AG04449 (cell line): ENCODE data around the gene FOXN3.
"Not testable (repeated sequence)": the region's sequence is repeated elsewhere in the genome, so short reads cannot be mapped to it uniquely, and the experiment has no call there.

ENCODE experiments used
- CTCF ChIA-PET: fragments of 350-600 bp; formaldehyde crosslinking; extraction: SDS; loops from one replicate; lab custom pipeline; 2021; ENCODE audit warnings: antibody characterized with exemption; lab: Yijun Ruan, JAX
- POLR2A ChIA-PET: fragments of 400-600, 350-600 bp; formaldehyde crosslinking; extraction: SDS; loops from one replicate; lab custom pipeline; 2020; ENCODE audit warnings: antibody characterized with exemption, inconsistent platforms; lab: Yijun Ruan, JAX
- DNase-seq: peaks from one replicate; pipeline ENCODE4 v3.0.0-alpha.2; 2010; ENCODE audit warnings: low read depth, low spot score
- H3K4me3 ChIP-seq: 2 replicates; pipeline ENCODE4 v1.5.1; 2011; ENCODE audit warnings: low read depth, mild to moderate bottlenecking, control low read depth, low read length
- TF ChIP-seq, protein P1 (sequence below): IDR thresholded peaks from one replicate; pipeline ENCODE4 v1.5.1; 2011; ENCODE audit warnings: mild to moderate bottlenecking, moderate library complexity, low read length, control low read depth, inconsistent platforms; ENCODE audit not compliant: insufficient read depth; ENCODE audit errors: missing control alignments

The FOXN3 gene

DNA sequence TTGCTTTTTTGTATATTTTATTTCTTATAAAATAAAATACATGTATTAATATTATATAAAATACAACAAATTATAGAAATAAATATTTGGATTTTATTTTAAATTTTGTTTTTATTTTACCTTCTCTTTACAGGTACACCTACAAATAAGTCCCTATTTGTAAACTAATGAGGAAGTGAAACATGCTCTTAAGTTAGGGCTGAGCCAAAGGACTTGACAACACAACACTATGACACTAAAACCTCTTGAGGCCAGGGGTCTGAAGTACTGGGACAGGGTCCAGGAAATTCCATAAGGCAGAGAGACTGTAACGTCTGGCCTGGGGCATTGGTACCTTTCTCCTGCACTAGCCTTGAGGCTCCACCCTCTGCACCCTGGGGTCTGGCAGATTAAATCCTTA is 293.2 kb downstream of the FOXN3 start:
- H3K4me3 ChIP-seq = no peak overlapping the region
- TF ChIP-seq, protein P1, sequence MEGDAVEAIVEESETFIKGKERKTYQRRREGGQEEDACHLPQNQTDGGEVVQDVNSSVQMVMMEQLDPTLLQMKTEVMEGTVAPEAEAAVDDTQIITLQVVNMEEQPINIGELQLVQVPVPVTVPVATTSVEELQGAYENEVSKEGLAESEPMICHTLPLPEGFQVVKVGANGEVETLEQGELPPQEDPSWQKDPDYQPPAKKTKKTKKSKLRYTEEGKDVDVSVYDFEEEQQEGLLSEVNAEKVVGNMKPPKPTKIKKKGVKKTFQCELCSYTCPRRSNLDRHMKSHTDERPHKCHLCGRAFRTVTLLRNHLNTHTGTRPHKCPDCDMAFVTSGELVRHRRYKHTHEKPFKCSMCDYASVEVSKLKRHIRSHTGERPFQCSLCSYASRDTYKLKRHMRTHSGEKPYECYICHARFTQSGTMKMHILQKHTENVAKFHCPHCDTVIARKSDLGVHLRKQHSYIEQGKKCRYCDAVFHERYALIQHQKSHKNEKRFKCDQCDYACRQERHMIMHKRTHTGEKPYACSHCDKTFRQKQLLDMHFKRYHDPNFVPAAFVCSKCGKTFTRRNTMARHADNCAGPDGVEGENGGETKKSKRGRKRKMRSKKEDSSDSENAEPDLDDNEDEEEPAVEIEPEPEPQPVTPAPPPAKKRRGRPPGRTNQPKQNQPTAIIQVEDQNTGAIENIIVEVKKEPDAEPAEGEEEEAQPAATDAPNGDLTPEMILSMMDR = no peak
- ChIA-PET CTCF (no interaction called here), POLR2A (no interaction called here)
- DNase-seq = no peak

- ChIA-PET CTCF (no interaction called here), POLR2A (no interaction called here)
- no peak for DNase-seq
Measured at GRCh38 chr14:89123215-89123614, 293.8 kb downstream of the FOXN3 start.

DNA sequence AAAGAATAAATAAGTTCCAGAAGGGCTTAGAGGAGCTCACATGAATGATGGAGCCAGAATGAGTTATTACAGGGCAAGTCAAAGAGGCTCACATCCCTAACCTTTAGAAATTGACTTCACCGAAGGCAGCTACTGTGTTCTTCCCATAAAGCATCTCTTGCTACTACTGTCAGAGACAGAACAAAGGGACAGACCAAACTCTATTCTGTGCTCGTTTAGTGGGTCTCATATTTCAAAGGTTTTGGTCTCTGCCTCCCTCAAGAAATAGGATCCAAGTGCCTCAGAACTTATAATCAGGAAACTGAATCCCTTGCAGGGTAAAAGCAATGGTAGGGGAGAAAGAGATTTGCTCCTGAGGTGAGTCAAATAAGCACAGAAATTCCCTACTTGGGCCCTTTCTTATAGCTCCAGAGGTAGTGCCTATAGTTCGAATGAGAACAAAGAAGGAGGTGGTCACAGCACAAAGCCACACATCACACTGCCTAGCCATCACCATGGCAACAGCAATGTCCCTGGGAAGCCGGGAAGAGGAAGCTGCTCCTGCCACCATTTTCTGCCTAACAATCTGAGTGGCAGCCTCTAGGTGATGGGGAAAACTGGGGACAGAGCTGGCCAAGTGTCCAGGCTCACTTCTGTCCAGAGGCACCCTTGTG is 294.9 kb downstream of the FOXN3 start:
- TF ChIP-seq, protein P1 = no peak
- H3K4me3 ChIP-seq = no peak overlapping the region
- ChIA-PET POLR2A (no interaction called here), CTCF (no interaction called here)
- DNase-seq = no peak

More at GRCh38 chr14:89123215-89123614, 293.8 kb downstream of the FOXN3 start:
- no peak overlapping the region for H3K4me3 ChIP-seq
- TF ChIP-seq, protein P1 = no peak

GRCh38 chr14:89117012-89117411 is 300.0 kb downstream of the FOXN3 start:
- H3K4me3 ChIP-seq = no peak overlapping the region
- ChIA-PET POLR2A (no interaction called here), CTCF (interaction anchor here (0.8 kb wide), 1 partner anchor 10 kb away, joined by 3 read pairs; no protein-coding TSS in a partner anchor)
- TF ChIP-seq, protein P1 = no peak
- DNase-seq = no peak

GRCh38 chr14:89114109-89114508 is 302.9 kb downstream of the FOXN3 start:
- POLR2A ChIA-PET = no interaction called here
- DNase-seq = no peak
- TF ChIP-seq, protein P1 = no peak
- no peak overlapping the region for H3K4me3 ChIP-seq
- CTCF ChIA-PET = no interaction called here

GRCh38 chr14:89112720-89113119 is 304.3 kb downstream of the FOXN3 start:
- CTCF ChIA-PET = no interaction called here
- POLR2A ChIA-PET = no interaction called here
- TF ChIP-seq, protein P1 = no peak
- H3K4me3 ChIP-seq = no peak overlapping the region
- no peak for DNase-seq

DNA sequence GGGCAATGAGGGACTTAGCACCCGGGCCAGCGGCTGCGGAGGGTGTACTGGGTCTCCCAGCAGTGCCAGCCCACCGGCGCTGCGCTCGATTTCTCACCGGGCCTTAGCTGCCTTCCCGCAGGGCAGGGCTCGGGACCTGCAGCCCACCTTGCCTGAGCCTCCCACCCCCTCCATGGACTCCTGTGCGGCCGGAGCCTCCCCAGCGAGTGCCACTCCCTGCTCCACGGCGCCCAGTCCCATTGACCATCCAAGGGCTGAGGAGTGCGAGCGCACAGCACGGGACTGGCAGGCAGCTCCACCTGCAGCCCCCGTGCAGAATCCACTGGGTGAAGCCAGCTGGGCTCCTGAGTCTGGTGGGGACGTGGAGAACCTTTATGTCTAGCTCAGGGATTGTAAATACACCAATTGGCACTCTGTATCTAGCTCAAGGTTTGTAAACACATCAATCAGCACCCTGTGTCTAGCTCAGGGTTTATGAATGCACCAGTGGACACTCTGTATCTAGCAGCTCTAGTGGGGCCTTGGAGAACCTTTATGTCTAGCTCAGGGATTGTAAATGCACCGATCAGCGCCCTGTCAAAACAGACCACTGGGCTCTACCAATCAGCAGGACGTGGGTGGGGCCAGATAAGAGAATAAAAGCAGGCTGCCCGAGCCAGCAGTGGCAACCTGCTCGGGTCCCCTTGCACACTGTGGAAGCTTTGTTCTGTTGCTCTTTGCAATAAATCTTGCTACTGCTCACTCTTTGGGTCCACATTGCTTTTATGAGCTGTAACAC is 305.1 kb downstream of the FOXN3 start:
- CTCF ChIA-PET, DNase-seq, H3K4me3 ChIP-seq, POLR2A ChIA-PET: not testable (repeated sequence)

DNA sequence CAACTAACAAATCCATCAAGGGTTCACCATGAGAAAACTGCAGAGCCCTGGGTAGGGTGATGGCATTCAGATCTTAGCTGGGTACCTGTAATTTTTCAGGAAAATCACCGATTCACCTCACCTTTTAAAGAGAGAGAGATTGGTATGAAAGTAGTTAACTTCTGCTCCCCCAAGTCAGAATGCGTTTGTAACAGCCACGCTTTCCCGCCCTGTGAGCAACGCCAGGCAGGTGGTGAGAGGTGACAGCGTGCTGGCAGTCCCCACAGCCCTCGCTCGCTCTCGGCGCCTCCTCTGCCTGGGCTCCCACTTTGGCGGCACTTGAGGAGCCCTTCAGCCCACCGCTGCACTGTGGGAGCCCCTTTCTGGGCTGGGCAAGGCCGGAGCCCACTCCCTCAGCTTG is 305.8 kb downstream of the FOXN3 start:
- CTCF ChIA-PET, DNase-seq, H3K4me3 ChIP-seq, POLR2A ChIA-PET: not testable (repeated sequence)
